Bladder microvascular endothelial cell (primary cell): ENCODE results near the gene PAX5. TPM values are rescaled to one million over a fixed set of nuclear protein-coding genes. Genes with fewer than 3 reads are reported as not detected.

Experiments
- total RNA-seq: library from RNA; depleted of rRNA; stranded (reverse); fragments of >200 nt; gene quantifications from 2 replicates; pipeline ENCODE4 v1.2.3, GENCODE V29; 2014

The PAX5 gene
- total RNA-seq = not detected in 2 replicates

GRCh38 chr9:37033682-37034304 lies at the start of gene PAX5:
PAX5 (minus strand) TSS chr9:37034268; CDS start chr9:37034031, 237 bp downstream.

Other genes with a start within 250 kb of the PAX5 start
- 8.4 and 14.4 TPM in 2 replicates for gene ZCCHC7, start 86.3 kb upstream of the PAX5 start, total RNA-seq